DMS 273 (cell line): ENCODE data around the gene ERCC6L2.

Experiments used
- DNase-seq: peaks from one replicate; lab custom pipeline; 2025; ENCODE audit not compliant: unreplicated experiment; lab: John Stamatoyannopoulos, UW

Gene ERCC6L2

DNA sequence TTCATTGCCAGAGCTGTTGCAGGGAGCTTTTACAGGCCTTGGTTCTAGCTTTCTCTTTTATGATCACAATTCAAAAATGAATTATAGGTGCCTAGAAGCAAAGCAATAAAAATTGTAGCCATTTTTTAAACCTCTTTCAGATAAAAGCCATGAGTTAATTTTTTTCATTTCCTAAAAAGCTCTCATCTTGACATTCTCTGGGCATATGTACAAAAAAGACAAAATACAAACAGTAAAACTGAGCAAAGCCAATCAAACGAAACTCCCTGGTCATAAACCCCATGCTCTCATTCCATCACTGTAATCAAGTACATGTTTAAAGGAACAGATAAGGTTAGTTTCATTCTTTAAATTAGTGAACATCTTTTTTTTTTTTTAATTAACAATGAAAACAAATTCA lies 101.9 kb downstream of the ERCC6L2 start:
- no peak for DNase-seq

DNA sequence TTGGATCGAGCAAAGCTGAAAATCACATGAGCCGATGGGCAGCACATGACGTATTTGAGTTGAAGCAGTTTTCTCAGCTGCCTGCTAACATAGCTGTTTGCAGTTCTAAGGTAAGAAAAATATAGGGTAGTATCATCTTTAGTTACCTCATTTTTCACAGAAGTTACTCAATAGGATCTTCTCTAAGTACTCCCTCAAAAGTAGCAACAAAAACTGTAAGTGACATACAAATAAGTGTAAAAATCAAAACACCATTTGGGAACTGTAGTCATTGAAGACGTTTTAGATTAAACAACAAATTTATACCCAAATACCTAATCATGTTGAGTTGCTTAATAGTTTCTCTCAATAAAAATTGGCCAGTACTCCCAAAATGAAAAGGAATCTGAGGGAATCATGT lies 102.6 kb downstream of the ERCC6L2 start:
- DNase-seq = no peak

DNA sequence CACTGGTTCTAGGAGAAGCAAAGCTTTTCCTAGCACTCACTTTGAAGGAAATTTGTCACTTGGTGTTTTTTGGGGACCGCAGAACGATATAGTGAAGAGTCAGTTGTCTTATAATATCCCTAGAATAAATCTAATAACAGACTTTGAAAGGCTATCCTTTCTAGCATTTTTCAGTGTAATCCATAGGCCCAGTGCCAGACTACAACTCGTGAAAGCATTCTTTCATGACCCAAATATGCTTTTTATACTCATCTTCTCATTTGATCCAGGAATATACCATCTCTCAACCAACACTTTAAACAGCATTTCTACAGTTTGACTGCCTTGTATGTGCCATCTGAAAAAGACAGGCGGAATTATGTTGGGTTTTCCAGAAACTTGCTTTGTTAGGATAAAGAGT lies 104.0 kb downstream of the ERCC6L2 start:
- DNase-seq = no peak

DNA sequence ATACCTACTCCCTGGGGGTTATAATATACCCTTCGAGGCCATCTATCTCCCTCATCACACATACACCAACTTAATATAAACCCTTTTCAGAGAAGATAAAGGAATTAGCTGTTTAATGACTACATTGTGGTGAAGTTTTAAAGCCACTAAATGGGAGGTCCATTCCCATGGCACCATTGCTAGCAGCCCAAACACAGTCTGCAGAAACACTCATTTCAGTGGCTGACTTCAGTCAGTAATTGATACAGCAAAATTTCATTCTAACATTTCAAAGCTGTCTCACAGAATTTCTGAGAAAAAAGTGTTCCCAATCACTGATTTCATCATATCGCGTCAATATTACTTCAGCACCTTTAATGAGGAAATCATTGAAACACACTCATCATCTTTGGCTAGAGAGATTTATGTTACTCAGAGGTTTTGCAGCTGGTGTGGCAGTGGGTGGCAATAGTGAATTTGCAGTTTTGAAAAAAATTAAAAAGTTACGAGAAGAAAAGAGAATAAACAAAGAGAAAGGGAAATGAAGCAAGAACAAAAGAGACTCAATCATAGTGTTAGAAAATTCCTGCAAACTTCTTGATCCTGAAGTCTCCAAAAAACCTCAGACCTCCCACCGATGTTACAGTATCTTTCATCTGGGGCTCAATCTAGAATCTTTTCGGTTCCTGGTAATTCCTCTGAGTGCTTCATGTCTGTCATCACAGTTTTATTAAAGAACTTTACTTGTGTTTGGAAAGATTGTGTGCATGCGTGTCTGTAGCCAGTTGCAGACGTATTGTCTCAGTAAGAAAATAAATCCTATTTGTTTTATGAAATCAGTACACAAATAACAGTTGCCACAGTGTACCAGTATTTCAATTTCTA lies 105.0 kb downstream of the ERCC6L2 start:
- DNase-seq = no peak

DNA sequence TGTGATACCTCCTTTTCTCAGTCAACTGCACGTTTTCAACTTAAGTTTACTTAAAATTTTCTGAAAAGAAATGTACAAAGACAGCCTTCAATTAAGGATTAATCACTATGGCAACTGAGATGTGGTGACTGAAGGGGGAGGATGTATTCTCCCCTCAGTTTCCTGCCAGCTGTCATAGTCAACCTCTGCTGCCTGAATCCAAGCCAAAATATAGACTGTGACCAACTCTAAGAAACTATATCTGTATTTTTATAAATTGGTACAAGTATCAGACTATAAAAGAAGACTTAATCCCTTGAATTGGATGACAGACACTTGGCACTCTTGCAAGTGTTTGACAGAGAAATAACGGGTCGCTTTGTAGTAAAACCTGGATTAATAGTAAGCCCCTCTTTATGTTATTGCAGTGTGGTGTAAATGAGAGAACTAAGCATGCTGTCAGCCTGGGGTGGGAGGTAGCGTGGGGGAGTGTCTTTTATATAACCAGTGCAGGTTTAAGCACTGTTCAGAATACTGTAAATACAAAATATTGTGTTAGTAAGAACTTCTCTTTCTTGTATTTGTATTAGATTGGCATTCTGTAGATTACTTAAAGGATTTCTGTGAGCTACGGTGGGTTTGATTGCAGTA lies 106.4 kb downstream of the ERCC6L2 start:
- DNase-seq = peak; percentile 73

DNA sequence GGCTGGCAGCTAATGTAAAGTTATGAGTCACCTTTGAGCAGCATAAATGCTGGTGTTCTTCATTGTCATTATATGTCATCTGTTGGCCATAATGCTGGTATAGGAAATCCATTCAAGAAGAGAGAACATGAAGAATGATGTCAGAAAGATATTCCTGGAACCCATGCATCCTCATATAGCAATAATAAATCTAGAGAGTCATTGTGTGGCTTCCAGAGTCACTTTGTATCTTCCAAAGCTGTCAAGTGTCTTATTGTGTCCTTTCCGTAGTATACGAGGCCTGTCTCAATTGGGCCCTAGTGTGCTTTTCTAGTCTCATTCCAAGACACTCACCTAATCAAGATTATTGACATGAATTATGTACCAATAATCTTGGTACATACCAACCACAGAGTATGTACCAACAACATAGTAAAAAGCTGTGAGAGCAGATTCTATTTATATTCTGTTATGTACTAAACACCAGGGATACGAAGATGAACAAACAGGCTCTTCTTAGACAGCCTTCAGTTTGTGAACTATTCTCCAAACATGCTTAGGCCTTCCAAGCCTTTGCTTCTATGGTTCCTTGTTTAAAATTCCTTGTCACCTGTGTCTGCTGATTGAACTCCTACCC lies 110.1 kb downstream of the ERCC6L2 start:
- no peak for DNase-seq

DNA sequence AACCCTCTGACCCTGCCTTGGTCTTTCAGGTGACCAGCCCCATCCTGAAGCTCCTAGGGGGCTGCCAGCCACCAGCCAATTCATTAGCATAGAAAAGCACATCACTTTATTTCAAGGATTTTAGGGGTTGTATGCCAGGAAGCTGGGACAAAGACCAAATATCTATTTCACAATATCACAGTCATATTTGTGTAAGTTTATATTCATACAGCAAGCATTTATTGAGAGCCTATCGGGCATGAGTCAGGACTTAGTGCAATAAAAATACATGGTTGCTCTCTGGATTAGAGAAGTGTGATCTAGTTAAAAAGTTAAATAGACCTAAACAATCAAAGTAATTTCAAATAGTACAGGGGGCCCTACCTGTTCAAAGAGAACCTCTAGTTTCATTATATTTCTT lies 113.8 kb downstream of the ERCC6L2 start:
- no peak for DNase-seq

DNA sequence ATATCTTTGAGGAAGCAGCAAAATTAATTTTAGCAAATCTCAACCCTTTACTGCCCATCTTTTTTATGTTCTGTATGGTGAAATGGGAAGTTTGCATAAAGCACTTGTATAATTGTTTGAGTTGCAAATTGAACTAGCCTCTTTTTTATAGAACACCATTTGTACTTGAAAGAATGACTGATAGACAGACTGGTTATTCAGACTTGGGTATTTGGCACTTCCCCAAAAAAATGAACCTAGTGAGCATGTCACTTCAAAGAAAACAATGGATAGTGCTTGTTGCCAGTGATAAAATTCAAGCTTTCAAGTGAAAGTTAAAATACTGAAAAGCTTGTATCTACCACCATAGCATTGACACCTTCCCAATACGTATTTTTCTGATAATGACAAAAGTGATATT lies 115.8 kb downstream of the ERCC6L2 start:
- peak; percentile 2 for DNase-seq

DNA sequence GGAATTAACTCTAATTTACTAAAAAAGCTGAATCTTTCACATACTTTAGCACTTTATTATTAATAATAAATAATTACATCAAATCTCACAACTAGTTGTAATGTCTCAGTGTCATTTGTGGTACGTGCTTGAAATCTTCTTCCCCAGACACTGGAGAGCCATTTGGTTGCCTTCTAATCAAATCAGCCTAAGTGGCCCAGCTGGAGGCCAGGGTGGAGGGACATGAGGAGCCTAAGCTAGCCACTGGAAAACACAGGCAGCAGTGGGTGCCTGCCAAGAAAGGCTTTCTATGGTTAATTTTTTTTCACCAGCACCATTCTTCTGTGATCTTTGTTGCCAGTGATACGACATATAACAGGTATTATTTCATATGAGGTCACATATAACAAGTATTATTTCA lies 117.0 kb downstream of the ERCC6L2 start:
- DNase-seq = no peak

DNA sequence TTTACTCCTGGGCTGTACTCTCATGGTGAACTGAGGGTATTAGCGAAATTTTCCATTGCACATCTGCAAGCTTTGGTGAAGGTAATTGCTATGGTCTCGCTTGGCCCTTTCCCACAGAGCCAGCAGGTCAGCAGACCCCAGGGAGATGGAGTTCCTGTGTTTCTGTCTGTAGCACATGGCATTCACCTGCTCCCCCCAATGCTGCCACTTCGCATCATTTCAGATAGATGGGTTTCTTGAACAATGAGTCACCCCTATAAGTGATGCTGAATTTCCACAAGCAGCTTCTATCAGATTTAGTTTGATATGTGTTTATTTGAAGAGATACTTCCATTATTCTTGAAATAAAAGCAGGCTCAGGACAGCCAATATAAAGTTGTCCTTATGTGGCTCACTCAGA lies 117.8 kb downstream of the ERCC6L2 start:
- no peak for DNase-seq

DNA sequence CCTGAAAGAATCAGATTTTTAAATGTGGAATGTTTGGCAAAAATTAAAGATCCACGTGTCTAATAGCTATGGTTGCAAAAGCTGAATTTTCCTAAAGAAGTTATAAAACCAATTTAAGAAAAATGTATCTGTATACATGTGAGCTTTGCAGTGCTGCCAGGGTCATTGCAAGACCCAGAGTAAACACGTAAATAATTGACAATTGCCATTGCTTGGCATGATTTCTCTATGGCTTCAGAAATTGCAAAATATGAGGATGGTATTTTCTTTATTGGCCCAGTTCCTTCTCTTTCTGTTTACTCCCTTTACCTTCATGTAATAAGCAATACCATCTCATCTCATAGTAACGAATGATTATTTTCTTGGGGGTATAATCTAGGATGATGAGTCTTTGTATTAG lies 123.9 kb downstream of the ERCC6L2 start:
- no peak for DNase-seq

DNA sequence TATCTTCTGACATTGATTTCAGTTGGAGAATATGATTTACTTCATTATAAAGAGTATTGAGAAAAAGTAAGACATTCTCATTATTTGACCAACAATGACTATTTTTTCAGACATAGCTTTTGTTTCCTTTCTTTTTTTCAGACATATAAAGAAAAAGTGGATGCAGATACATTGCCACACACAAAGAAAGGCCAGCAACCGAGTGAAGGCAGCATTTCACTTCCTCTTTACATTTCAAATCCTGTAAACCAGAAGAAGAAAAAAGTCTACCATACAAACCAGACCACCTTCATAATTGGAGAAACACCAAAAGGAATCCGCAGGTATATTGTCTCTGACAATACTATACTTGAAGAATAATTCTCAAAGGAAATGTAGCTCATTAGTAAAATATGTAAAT lies 128.9 kb downstream of the ERCC6L2 start:
- no peak for DNase-seq

DNA sequence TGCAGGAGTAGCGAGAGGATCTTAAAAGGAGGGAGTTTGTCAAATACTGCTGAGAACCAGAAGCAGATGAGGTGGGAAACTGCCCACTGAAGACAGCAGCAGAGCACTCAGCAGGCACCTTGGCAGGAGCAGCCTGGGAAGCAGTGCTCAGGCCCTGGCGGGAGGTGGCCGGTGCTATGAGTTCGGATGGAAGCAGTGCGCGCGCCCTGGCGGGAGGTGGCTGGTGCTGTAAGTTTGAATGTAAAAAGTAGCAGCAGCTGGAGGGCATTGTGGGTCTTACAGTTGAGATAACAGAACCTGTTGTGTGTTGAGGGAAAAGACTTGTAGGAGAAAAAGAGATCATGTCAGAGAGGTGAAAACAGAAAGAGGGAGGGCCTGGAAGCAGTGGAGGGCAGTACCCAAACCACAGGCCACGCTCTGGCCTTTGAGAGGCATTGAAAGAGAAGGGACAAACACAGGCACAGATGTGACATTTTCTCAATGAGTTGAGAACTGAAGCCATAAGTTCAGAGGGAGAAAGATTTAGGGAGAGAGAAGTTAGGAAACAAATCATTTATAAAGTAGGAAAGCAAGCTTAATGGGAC lies 130.9 kb downstream of the ERCC6L2 start:
- DNase-seq = no peak

DNA sequence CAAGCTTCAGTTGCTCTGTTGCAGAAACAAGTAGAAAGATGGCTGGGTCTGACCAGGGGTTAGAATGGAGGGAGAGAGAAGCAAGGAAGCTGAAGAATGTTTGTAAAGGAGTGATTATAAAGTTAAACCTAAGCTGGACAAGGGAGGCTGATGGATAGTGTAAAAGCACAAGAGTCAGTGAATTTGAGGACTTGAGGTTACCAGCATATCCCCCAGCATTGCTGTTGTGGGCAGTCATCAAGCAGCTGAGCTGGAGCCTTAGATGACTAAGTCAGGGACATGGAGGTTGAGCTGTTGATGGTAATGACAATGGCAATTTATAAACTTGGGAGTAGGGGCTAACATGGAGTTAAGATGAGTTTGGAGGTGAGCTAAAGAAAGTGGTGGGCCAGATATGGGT lies 131.5 kb downstream of the ERCC6L2 start:
- no peak for DNase-seq

DNA sequence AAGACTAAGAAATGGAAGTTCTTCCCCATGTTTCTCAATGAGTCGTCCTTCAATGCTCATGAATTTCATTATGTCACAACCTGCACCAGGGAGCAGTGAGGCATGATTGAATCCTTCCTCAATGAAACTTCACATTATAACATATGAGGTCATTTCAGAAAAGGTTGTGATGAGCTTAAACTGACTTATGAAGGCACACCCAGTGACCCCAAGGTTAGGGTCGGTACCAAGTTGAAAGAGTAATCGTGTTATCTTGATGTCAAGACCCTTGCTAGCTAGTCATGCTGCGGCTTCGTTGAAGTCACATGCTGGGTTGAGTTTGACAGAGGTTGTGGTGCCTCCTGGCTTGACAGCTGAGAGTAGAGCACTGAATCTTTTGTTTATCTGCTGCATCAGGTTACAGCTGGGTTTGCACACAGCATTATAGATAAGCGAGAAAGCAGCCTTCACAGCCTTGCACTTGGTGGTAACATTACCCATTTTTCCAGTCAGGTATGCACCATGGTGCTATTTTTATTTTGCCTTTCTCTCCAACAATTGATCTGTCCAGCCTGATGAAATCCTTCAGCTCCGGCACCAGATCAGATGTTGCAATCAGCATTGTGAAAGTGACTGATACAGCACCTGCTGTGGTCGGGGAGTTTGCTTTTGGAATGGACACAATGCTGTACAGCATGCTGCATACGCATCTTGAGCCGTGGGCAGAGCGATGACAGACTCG lies 133.2 kb downstream of the ERCC6L2 start:
- DNase-seq = no peak

DNA sequence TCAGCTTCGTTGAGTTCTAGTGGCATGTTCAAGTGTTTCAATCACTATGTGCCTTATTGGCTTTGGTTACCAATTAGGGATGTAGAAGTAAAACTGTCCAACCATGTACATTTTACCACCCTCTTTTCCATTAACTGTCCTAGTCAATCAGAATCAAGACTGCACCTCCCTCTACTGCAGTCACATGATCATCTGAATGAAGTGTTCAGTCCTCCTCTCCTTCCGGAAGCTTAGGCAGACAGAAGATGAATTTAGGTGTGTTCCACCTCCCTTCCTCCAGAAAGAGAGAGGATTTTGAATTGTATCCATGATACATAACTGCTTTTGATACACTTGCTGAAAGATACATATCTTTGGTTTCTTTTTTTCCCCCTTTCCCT lies 133.7 kb downstream of the ERCC6L2 start:
- DNase-seq = no peak

DNA sequence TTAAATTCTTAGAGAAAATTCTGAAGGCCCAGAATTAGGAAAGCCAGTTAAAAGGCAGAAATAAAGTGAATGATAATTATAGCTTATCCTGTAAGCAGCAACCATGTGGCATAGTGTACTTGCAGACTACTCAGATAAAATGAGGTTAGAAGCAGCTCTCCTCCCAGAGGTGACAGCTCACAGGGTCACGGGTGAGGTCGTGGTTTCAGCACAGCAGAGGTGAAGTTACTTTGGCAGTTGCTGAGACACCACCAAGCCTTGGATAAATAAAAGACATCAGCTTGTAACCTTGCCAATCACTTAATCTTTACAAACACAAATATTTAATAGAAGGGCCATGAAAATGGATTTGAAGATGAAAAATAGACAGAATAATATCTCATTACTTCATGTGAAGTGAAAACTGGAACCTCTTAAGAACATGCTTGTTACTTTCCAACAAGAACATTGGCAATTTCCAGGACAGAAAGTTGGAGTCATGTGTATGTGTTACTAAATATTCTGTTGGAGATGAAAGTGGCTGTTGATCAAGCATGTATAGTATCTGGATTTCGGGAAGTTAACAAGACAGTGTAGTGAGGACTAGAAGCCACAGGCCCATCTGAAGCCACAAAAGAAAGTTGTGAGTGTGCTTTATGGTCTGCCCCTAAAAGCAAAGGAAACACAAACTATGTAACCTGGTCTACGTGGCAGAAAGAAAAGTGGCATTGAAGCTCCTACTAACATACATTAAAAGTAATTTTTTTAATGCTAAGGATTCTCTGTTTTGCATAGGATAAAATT lies 134.4 kb downstream of the ERCC6L2 start:
- no peak for DNase-seq

DNA sequence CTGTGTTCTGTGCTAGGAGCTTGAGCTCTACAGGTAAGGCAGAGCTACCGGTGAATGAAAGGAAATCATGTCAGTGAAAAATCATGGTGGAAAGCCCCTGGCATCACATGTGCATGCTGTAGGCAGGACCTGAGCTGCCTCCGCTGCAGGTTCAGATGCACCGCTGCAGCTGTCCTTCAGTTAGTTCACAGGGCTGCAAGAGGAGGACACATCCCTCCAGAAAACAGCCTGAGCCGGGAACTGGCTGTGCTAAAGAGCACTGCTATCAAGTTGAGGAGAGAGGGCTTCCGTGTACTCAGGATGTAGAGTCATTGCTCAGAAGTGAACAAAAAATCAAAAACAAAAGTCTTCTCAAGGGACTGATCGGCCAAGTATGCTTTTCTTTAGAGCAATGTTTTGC lies 138.6 kb downstream of the ERCC6L2 start:
- no peak for DNase-seq

DNA sequence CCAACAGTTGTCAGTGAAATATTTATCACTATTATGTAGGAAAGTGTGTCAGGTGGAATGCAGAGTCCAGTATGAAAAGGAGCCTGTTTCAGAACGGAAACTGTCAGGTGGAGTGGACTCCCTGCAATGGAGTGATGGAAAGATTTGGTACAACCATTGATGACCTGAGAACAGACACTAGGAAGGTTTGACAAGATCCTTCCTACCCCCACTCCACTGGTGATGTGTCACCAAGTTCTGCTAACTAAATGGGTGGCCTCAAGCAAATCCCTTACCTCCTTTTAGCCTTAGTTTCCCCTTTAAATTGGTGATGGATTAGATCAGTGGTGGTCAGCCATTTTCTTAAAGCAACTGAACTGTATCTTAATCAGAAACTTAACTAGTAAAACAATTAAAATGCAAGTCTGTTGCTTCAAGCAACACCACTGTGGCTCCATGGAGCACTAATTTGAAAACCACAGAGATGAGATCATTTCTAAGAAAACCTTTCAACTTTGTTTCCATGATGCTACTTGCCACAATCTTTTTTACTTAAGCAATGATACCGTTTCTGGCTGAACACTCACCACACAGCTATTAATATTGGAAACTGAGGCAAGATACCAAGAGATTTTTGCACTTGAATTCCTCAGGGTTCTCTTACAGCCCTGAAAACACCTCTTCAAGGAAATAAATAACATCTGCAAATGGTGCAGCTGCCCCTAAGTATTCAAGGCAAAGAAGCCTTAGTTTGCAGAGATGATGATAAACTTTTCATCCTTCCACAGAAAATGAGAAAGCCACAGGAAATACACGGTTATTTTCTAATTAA lies 140.6 kb downstream of the ERCC6L2 start:
- no peak for DNase-seq
